GM12864 (cell line): ENCODE data around the gene HLA-A.

Source experiments
- DNase-seq: peaks from one replicate; pipeline ENCODE4 v3.0.0-alpha.2; 2011; ENCODE audit warnings: low read depth
- H3K4me3 ChIP-seq: 2 replicates; pipeline ENCODE4 v1.5.1; 2011; ENCODE audit warnings: mild to moderate bottlenecking, low read depth, low read length, control low read depth
- TF ChIP-seq, protein P1 (sequence below): IDR thresholded peaks from 2 replicates; pipeline ENCODE4 v1.5.1; 2011; ENCODE audit warnings: low read depth, mild to moderate bottlenecking, moderate library complexity, low read length, control low read depth, inconsistent platforms; ENCODE audit errors: missing control alignments

The HLA-A gene

DNA sequence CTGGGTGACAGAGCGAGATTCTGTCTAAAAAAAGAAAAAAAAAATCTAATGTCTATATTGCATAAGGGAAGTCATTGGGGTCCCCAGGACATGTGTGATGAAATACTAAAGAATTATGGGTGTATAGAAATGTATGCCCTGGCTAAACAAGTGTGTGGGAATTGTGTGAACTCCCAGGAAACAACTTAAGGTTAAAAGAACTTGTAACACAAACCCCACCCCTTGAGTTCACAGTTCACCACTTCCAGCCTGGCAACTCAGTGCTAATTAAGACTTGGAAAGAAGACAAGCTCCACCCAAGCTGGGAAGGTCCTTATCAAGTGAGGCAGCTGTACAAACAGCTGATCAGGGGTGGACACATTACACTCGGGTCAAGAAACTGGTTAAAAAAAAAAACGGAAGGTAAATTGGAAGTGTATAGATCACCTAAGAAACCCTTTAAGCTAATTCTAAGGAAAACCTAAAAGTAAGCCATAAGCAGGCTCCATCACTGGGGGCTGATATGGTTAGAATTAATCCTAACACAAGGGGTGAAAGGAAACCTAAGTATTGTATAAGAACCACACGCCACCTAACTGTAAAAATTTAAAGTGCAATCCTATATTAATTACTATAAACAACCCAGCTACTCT is 25.2 kb downstream of the HLA-A start:
- TF ChIP-seq, protein P1, sequence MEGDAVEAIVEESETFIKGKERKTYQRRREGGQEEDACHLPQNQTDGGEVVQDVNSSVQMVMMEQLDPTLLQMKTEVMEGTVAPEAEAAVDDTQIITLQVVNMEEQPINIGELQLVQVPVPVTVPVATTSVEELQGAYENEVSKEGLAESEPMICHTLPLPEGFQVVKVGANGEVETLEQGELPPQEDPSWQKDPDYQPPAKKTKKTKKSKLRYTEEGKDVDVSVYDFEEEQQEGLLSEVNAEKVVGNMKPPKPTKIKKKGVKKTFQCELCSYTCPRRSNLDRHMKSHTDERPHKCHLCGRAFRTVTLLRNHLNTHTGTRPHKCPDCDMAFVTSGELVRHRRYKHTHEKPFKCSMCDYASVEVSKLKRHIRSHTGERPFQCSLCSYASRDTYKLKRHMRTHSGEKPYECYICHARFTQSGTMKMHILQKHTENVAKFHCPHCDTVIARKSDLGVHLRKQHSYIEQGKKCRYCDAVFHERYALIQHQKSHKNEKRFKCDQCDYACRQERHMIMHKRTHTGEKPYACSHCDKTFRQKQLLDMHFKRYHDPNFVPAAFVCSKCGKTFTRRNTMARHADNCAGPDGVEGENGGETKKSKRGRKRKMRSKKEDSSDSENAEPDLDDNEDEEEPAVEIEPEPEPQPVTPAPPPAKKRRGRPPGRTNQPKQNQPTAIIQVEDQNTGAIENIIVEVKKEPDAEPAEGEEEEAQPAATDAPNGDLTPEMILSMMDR: peak; percentile 9
- DNase-seq: no peak
- H3K4me3 ChIP-seq: no peak overlapping the region

DNA sequence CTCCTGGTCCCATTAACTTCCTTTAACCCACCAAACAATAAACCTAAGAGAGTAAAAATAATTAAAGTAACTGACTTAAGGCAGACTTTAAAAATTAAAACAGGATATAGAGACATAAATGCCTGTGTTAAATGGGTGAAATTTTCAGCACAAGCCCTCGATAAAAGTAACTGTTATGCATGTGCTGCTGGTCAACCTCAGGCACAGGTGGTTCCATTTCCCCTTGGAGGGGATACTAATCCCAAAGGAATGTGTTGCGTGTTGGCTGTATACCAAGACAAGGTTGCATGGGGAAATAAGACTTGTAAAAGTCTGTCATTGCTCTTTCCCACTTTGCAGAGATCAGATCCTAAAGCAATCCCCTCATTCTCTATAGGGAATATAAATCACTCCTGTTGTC is 25.8 kb downstream of the HLA-A start:
- no peak for DNase-seq

DNA sequence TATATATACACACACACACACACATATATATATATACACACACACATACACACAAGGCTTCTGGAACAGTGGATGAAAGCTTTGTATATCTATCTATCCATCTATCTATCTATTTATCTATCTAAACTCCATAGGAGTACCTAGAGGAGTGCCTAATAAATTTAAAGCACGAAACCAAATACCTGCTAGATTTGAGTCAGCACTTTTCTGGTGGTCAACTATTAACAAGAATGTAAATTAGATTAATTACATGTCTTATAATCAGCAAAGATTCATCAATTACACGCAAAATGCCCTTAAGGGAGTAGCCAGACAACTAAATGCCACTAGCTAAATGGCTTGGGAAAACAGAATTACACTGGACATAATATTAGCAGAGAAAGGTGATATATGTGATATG is 26.6 kb downstream of the HLA-A start:
- TF ChIP-seq, protein P1: no peak
- H3K4me3 ChIP-seq: no peak overlapping the region
- no peak for DNase-seq

More for the DNA sequence above, 25.8 kb downstream of the HLA-A start:
- TF ChIP-seq, protein P1: no peak
- H3K4me3 ChIP-seq: no peak overlapping the region

DNA sequence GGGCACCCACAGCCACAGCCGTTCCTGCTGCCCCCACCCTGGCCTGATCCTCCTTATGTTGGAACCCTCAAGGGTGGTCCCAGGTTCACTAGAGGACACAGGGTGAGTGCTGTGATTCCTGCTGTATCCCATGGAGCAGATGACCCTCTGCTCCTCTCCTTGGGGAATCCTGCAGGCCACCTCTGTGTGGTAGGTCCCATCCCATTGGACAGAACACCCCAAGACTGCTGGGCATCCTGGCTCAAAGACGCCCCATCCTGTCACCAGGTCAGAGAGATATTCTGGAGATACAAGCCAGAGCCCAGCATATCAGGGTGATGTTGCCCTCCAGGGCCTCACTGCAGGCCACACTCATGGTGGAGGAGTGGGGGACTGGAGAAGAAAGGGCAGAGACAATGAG is 28.4 kb downstream of the HLA-A start:
- TF ChIP-seq, protein P1: no peak
- H3K4me3 ChIP-seq: no peak overlapping the region
- no peak for DNase-seq

DNA sequence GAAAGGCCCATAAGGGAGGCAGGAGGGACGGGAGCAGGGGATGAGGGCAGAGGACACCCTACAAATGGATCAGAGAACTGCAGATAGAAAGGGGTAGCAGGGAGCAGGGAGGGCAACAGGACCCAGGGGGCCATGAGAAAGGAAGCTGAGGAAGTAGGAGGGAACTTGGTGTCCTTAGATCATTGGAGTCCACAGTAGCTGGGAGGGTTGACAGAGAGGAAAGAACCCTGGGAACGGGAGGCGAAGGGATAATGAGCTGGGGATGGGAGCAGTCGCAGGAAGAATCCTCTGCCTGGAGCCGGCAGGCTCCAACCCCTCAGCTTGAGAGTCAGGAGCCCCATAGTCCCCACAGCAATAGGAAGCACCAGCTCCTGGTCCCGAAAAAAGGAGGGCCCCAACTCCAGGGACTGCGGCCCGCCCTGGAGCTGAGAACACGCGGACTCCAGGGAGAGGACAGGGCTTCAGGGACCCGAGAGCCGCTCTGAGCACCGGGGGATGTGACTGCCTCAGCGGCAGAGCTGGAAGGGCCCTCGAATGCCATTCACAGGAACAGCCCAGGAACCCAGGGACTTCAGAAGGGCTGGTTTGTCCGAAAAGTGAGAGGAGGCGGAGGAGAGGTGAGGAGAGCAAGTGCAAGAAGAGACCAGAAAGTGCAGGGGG is 32.7 kb downstream of the HLA-A start:
- TF ChIP-seq, protein P1: no peak
- no peak overlapping the region for H3K4me3 ChIP-seq
- no peak for DNase-seq

DNA sequence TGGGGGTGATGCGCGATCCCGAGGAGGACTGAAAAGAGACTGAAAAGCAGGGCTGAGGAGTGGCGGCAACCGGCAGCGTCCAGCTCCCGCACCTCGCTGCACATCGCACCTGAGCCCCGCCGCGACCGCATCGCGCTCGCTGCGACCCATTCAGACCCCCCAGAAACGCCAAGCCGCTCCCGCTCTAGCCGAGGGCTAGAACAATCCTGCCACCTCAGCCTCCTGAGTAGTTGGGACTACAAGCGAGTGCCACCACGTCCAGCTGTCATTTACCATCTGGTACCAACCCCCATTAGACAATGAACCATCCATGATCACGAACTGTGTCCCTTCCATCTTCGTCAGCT is 33.2 kb downstream of the HLA-A start:
- TF ChIP-seq, protein P1: no peak
- no peak overlapping the region for H3K4me3 ChIP-seq
- no peak for DNase-seq

DNA sequence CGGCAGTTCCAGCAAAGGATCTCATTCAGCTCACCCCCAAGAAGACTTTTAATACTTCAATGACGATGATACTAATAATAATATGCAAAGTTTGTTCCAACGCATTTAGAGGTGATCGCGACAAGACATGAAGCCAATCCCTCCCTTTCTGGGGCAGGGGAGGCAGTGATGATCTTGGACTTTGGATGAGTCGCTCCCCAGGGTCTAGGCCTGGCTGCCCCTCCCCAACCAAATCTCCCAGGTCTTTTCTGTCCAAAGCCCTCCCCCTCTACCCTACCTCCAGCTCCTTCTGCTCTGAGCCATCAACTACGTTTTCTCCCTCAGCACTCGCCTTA is 33.9 kb downstream of the HLA-A start:
- H3K4me3 ChIP-seq: peak overlapping the region; percentile 49; the same call in 1 of the 2 replicates
- TF ChIP-seq, protein P1: no peak

More for the DNA sequence above, 33.9 kb downstream of the HLA-A start:
- no peak for DNase-seq
